ENCODE measurements around the gene KRTAP5-8. TPM values are rescaled to one million over a fixed set of nuclear protein-coding genes. Genes with fewer than 3 reads are reported as not detected.
"Not testable (repeated sequence)": the region's sequence is repeated elsewhere in the genome, so short reads cannot be mapped to it uniquely, and the experiment has no call there.

The KRTAP5-8 gene
- total and polyA plus RNA-seq, 2 of the 4 experiments (the other 2 are of a cell fraction) = 0.07 TPM; not detected in 1

DNA sequence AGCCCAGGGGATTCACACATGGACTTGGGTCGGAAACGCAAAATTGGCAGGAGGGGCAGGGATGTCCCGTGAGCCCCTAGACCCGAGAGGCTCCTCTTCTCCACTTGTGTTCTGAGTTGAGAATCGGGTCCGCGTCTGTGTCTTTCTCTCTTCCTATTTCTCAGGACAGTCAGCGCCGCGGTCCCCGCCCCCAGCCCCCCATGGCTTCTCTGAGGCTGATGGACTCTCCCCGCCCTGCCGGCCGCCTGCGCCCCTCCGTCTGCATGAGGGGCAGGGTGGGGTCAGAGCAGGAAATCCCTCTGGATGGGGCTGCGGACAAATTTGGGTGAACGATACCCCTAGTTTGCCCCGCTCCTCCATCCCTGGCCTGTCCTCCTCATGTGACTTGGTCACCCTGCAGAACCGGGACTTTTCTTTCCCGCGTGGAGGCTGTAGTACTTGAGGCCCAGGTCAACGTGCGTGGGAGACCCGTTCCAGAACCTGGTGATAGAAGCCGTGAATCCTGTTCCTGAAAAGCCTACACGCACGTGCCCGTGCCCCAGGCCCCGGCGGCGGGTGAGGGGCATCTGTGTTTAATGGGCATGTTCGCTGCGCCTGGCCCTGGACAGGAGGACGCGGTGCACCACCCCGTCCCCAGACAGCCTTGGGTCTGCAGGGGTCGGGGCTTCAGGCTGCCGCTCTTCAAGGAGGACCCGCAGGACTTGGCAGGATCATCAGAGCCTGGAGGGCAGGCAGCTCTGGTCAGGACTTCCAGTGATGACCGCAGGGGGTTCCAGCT is 39.1 kb downstream of the KRTAP5-8 start:
- not testable (repeated sequence) for BruUV-seq (replicated peaks)

More for the DNA sequence above, 39.1 kb downstream of the KRTAP5-8 start:
- H3K27me3 ChIP-seq (ENCODE audit: control insufficient read depth, insufficient read depth, low read length) = peaks cover 26% of the 10 kb centered on the region
- POLR2A ChIA-PET (ENCODE audit: unreplicated experiment); H3K4ac ChIP-seq (ENCODE audit: low read depth, low read length); H4K8ac ChIP-seq (ENCODE audit: low read depth in 2 of 2, low read length in 2 of 2); DNase-seq; H3K27ac ChIP-seq (ENCODE audit: insufficient read depth, low read length); H3K4me3 ChIP-seq (ENCODE audit: insufficient read depth, low read depth, low read length); intact Hi-C loops (cut with micrococcal nuclease); H3K9me3 ChIP-seq (ENCODE audit: control insufficient read depth, insufficient read depth, low read length); H4K5ac ChIP-seq (ENCODE audit: low read depth, low read length); H3K36me3 ChIP-seq (ENCODE audit: control insufficient read depth, insufficient read depth, low read length); H2BK5ac ChIP-seq (ENCODE audit: low read depth, low read length, poor library complexity, severe bottlenecking); H3K9me1 ChIP-seq (ENCODE audit: insufficient read depth, low read length); H3K23ac ChIP-seq (ENCODE audit: low read depth, low read length); H4K20me1 ChIP-seq (ENCODE audit: insufficient read depth, low read length); H3K79me1 ChIP-seq (ENCODE audit: low read depth in 1 of 2, low read length in 2 of 2); H4K91ac ChIP-seq (ENCODE audit: insufficient read depth, low read depth, low read length); dilution Hi-C loops (cut with HindIII; ENCODE audit: low sequenced_read_pairs, unreplicated experiment); ATAC-seq (ENCODE audit: low read depth); H3K18ac ChIP-seq (ENCODE audit: low read depth, low read length); H3K9ac ChIP-seq (ENCODE audit: low read depth, low read length); H3K56ac ChIP-seq (ENCODE audit: extremely low read depth, insufficient read depth, low read length); CTCF ChIA-PET; in situ Hi-C loops (cut with MboI; ENCODE audit: low sequenced_read_pairs); H3K4me2 ChIP-seq (ENCODE audit: low read depth, low read length); H2AK5ac ChIP-seq (ENCODE audit: low read depth, low read length); H2AK9ac ChIP-seq (replicated peaks; ENCODE audit: low read depth, low read length, poor library complexity); H2BK15ac ChIP-seq (ENCODE audit: low read depth, low read length); H2BK20ac ChIP-seq (ENCODE audit: low read depth, low read length); H3K14ac ChIP-seq (replicated peaks; ENCODE audit: low read depth, low read length); H3K4me1 ChIP-seq (ENCODE audit: control insufficient read depth, insufficient read depth, low read length); H2AFZ ChIP-seq (replicated peaks; ENCODE audit: low read length, poor library complexity); H2BK120ac ChIP-seq (ENCODE audit: low read depth, low read length): not testable (repeated sequence)
- WGBS, 2 experiments (ENCODE audit: extremely low coverage in 2 of 2, insufficient read length in 1 of 2) = 74% methylated on average over 14 of the region's 41 CpGs; no CpG with 5 or more reads in 1 of the 2 experiments
